ENCODE data around the gene COX14.

COX14 gene

GRCh38 chr12:50070314-50071060 lies 41.5 kb upstream of the COX14 start:
- no peaks in the 10 kb centered on the region for H4K20me1 ChIP-seq (ENCODE audit: insufficient read depth, low read length, poor library complexity, severe bottlenecking)
- H3K9me2 ChIP-seq (replicated peaks; ENCODE audit: low read depth, low read length) = no peaks in the 10 kb centered on the region
- no peaks in the 10 kb centered on the region for H3F3A ChIP-seq (ENCODE audit: low read depth)
- H3K4me2 ChIP-seq (ENCODE audit: low read depth, low read length, poor library complexity, severe bottlenecking) = peak overlapping the region; percentile 41
- H3K4me1 ChIP-seq (ENCODE audit: insufficient read depth, low read length, poor library complexity, severe bottlenecking) = peaks cover 21% of the 10 kb centered on the region
- H2AFZ ChIP-seq (ENCODE audit: low read length) = peak overlapping the region; percentile 57
- H3K27me3 ChIP-seq (ENCODE audit: insufficient read depth, low read length, poor library complexity, severe bottlenecking) = no peaks in the 10 kb centered on the region
- TF ChIP-seq EZH2phosphoT487 (IDR thresholded peaks at IDR 0.05; ENCODE audit: borderline replicate concordance) (no peak), CTCF (conservative IDR thresholded peaks at IDR 0.05; ENCODE audit: low read length) (peak; percentile 96)
- no peaks in the 10 kb centered on the region for H3K9me3 ChIP-seq (ENCODE audit: insufficient read depth, low read depth, low read length)
- H3K79me2 ChIP-seq (ENCODE audit: insufficient read depth, low read length) = no peaks in the 10 kb centered on the region
- no peaks in the 10 kb centered on the region for H3K36me3 ChIP-seq (ENCODE audit: insufficient read depth, low read length)
- H3K4me3 ChIP-seq (ENCODE audit: low read length, poor library complexity, severe bottlenecking) = peak overlapping the region; percentile 32
- peak overlapping the region; percentile 9 for H3K9ac ChIP-seq (ENCODE audit: low read depth, low read length, poor library complexity, severe bottlenecking)

GRCh38 chr12:50072198-50072907 lies 39.7 kb upstream of the COX14 start:
- Histone ChIP-seq H2AFZ (ENCODE audit: low read length) (no peak overlapping the region), H3K9me2 (replicated peaks; ENCODE audit: low read depth, low read length) (no peaks in the 10 kb centered on the region), H4K20me1 (ENCODE audit: insufficient read depth, low read length, poor library complexity, severe bottlenecking) (no peaks in the 10 kb centered on the region), H3K4me1 (ENCODE audit: insufficient read depth, low read length, poor library complexity, severe bottlenecking) (peaks cover 5% of the 10 kb centered on the region), H3F3A (ENCODE audit: low read depth) (no peaks in the 10 kb centered on the region), H3K9ac (ENCODE audit: low read depth, low read length, poor library complexity, severe bottlenecking) (no peak overlapping the region), H3K4me2 (ENCODE audit: low read depth, low read length, poor library complexity, severe bottlenecking) (no peak overlapping the region), H3K27me3 (ENCODE audit: insufficient read depth, low read length, poor library complexity, severe bottlenecking) (no peaks in the 10 kb centered on the region), H3K9me3 (ENCODE audit: insufficient read depth, low read depth, low read length) (no peaks in the 10 kb centered on the region), H3K79me2 (ENCODE audit: insufficient read depth, low read length) (no peaks in the 10 kb centered on the region), H3K36me3 (ENCODE audit: insufficient read depth, low read length) (no peaks in the 10 kb centered on the region), H3K4me3 (ENCODE audit: low read length, poor library complexity, severe bottlenecking) (no peak overlapping the region)
- no peak for TF ChIP-seq CTCF (conservative IDR thresholded peaks at IDR 0.05; ENCODE audit: low read length)
- TF ChIP-seq EZH2phosphoT487 (IDR thresholded peaks at IDR 0.05; ENCODE audit: borderline replicate concordance) = no peak

GRCh38 chr12:50073206-50073605 lies 38.8 kb upstream of the COX14 start:
- Histone ChIP-seq H3K79me2 (ENCODE audit: insufficient read depth, low read length) (no peaks in the 10 kb centered on the region), H4K20me1 (ENCODE audit: insufficient read depth, low read length, poor library complexity, severe bottlenecking) (no peaks in the 10 kb centered on the region), H3K4me3 (ENCODE audit: low read length, poor library complexity, severe bottlenecking) (no peak overlapping the region), H2AFZ (ENCODE audit: low read length) (no peak overlapping the region), H3K36me3 (ENCODE audit: insufficient read depth, low read length) (no peaks in the 10 kb centered on the region), H3K9me2 (replicated peaks; ENCODE audit: low read depth, low read length) (no peaks in the 10 kb centered on the region), H3K9me3 (ENCODE audit: insufficient read depth, low read depth, low read length) (no peaks in the 10 kb centered on the region), H3K27me3 (ENCODE audit: insufficient read depth, low read length, poor library complexity, severe bottlenecking) (no peaks in the 10 kb centered on the region), H3K4me1 (ENCODE audit: insufficient read depth, low read length, poor library complexity, severe bottlenecking) (peaks cover 5% of the 10 kb centered on the region), H3K4me2 (ENCODE audit: low read depth, low read length, poor library complexity, severe bottlenecking) (no peak overlapping the region), H3F3A (ENCODE audit: low read depth) (no peaks in the 10 kb centered on the region), H3K9ac (ENCODE audit: low read depth, low read length, poor library complexity, severe bottlenecking) (no peak overlapping the region)
- TF ChIP-seq CTCF (conservative IDR thresholded peaks at IDR 0.05; ENCODE audit: low read length) = no peak
- TF ChIP-seq EZH2phosphoT487 (IDR thresholded peaks at IDR 0.05; ENCODE audit: borderline replicate concordance) = no peak
